H1 (cell line): ENCODE measurements around the gene GOLGA2. TPM values are rescaled to one million over a fixed set of nuclear protein-coding genes. Genes with fewer than 3 reads are reported as not detected.

ENCODE experiments used
- CTCF ChIA-PET: fragments of 300-600 bp; sonication (Branson Sonifier 250); formaldehyde crosslinking; loops from one replicate; lab custom pipeline; 2021; ENCODE audit not compliant: partially characterized antibody; lab: Charles Lee
- POLR2A ChIA-PET: fragments of 300-600 bp; sonication (Branson Sonifier 250); formaldehyde crosslinking; loops from one replicate; lab custom pipeline; 2021; ENCODE audit warnings: inconsistent platforms; ENCODE audit not compliant: partially characterized antibody; lab: Charles Lee
- DNase-seq, 2 experiments: peaks; one replicate each; pipeline versions ENCODE4 v3.0.0 to v3.0.0-alpha.2; 2010 to 2022; ENCODE audit warnings: low spot score in 2 of 2, low read depth in 1 of 2, mixed read lengths in 1 of 2
- FAIRE-seq: peaks from 2 replicates; lab custom pipeline; 2011; peaks lifted over from hg19 to GRCh38; lab: Jason Lieb, UNC
- H2AFZ ChIP-seq: 2 replicates; pipeline ENCODE4 v1.8.1; 2012; ENCODE audit warnings: low read length, inconsistent platforms
- H2AK5ac ChIP-seq: 2 replicates; pipeline ENCODE4 v1.6.1; 2013; ENCODE audit warnings: low read depth, low read length
- H2BK120ac ChIP-seq: replicated peaks from 2 replicates; pipeline ENCODE3; 2013; ENCODE audit warnings: low read depth, low read length, inconsistent platforms
- H2BK12ac ChIP-seq: 2 replicates; pipeline ENCODE4 v1.6.1; 2013; ENCODE audit warnings: low read depth, low read length
- H2BK15ac ChIP-seq: 2 replicates; pipeline ENCODE4 v1.6.1; 2013; ENCODE audit warnings: low read length
- H2BK20ac ChIP-seq: 2 replicates; pipeline ENCODE4 v1.6.1; 2013; ENCODE audit warnings: low read length
- H2BK5ac ChIP-seq: 2 replicates; pipeline ENCODE4 v1.6.1; 2013; ENCODE audit warnings: low read depth, low read length
- H3K14ac ChIP-seq: 2 replicates; pipeline ENCODE4 v1.6.1; 2013; ENCODE audit warnings: inconsistent platforms; ENCODE audit not compliant: insufficient read length
- H3K18ac ChIP-seq: 2 replicates; pipeline ENCODE4 v1.6.1; 2013; ENCODE audit warnings: low read length; ENCODE audit errors: extremely low read depth
- H3K23ac ChIP-seq: 2 replicates; pipeline ENCODE4 v1.6.1; 2013; ENCODE audit warnings: inconsistent platforms; ENCODE audit not compliant: insufficient read length
- H3K23me2 ChIP-seq: 2 replicates; pipeline ENCODE4 v1.6.1; 2013; ENCODE audit warnings: low read depth, low read length
- H3K27ac ChIP-seq: 2 replicates; pipeline ENCODE4 v1.6.1; 2011; ENCODE audit warnings: low read depth, low read length, inconsistent platforms
- H3K27me3 ChIP-seq, 4 experiments: replicated peaks in 1 of 4; 1 replicate in 1 of 4; 2 replicates in 3 of 4; pipeline versions ENCODE4 v1.6.1 to v1.8.1; 2011 to 2013; ENCODE audit warnings: low read length in 3 of 4, mild to moderate bottlenecking in 3 of 4, inconsistent platforms in 2 of 4, mixed read lengths in 2 of 4, moderate library complexity in 1 of 4; ENCODE audit not compliant: control insufficient read depth in 3 of 4, insufficient read depth in 3 of 4; ENCODE audit errors: extremely low read depth in 1 of 4
- H3K36me3 ChIP-seq, 4 experiments: 2 replicates each; pipeline versions ENCODE4 v1.6.1 to v1.8.1; 2011 to 2013; ENCODE audit warnings: mild to moderate bottlenecking in 4 of 4, low read length in 3 of 4, moderate library complexity in 2 of 4, control low read depth in 1 of 4, inconsistent platforms in 1 of 4; ENCODE audit not compliant: insufficient read depth in 4 of 4, control insufficient read depth in 2 of 4
- H3K4ac ChIP-seq: replicated peaks from 2 replicates; pipeline ENCODE3; 2013; ENCODE audit warnings: low read length, low read depth, mixed read lengths, inconsistent platforms; ENCODE audit not compliant: insufficient read length
- H3K4me1 ChIP-seq, 4 experiments: replicated peaks in 1 of 4; 1 replicate in 1 of 4; 2 replicates in 3 of 4; pipeline versions ENCODE4 v1.6.1 to v1.8.1; 2011 to 2013; ENCODE audit warnings: low read length in 3 of 4, inconsistent platforms in 2 of 4, mixed read lengths in 1 of 4; ENCODE audit not compliant: insufficient read depth in 4 of 4, control insufficient read depth in 3 of 4
- H3K4me2 ChIP-seq, 2 experiments: 2 replicates each; pipeline versions ENCODE4 v1.6.1 to v1.8.1; 2011 to 2013; ENCODE audit warnings: low read depth in 2 of 2, low read length in 2 of 2, control low read depth in 1 of 2, inconsistent platforms in 1 of 2, mild to moderate bottlenecking in 1 of 2; ENCODE audit not compliant: insufficient read depth in 1 of 2
- H3K4me3 ChIP-seq, 4 experiments: fragments of 200-600, 300-600 bp in 1 of 4; sonication (generic), shearing (Covaris generic), sonication (Bioruptor Twin) in 1 of 4; 2 replicates each; pipeline versions ENCODE4 v1.5.1 to v1.8.1; 2011 to 2016; ENCODE audit warnings: low read length in 4 of 4, low read depth in 3 of 4, control low read depth in 2 of 4, inconsistent platforms in 2 of 4, mild to moderate bottlenecking in 2 of 4, mixed read lengths in 1 of 4, moderate library complexity in 1 of 4; ENCODE audit not compliant: insufficient read depth in 2 of 4; ENCODE audit errors: extremely low read depth in 1 of 4
- H3K56ac ChIP-seq: replicated peaks from 2 replicates; pipeline ENCODE3; 2013; ENCODE audit warnings: low read depth, mild to moderate bottlenecking, mixed read lengths, low read length, inconsistent platforms; ENCODE audit not compliant: insufficient read length
- H3K79me1 ChIP-seq: 2 replicates; pipeline ENCODE4 v1.6.1; 2013; ENCODE audit warnings: low read depth, low read length, control low read depth
- H3K79me2 ChIP-seq, 2 experiments: 2 replicates each; pipeline versions ENCODE4 v1.6.1 to v1.8.1; 2012 to 2013; ENCODE audit warnings: low read length in 2 of 2, mild to moderate bottlenecking in 2 of 2, inconsistent platforms in 1 of 2; ENCODE audit not compliant: insufficient read depth in 2 of 2, control insufficient read depth in 1 of 2
- H3K9ac ChIP-seq, 4 experiments: replicated peaks in 1 of 4; 1 replicate in 1 of 4; 2 replicates in 3 of 4; pipeline versions ENCODE4 v1.6.1 to v1.8.1; 2011 to 2013; ENCODE audit warnings: low read depth in 3 of 4, low read length in 3 of 4, control low read depth in 2 of 4, mild to moderate bottlenecking in 2 of 4, moderate library complexity in 2 of 4, inconsistent platforms in 1 of 4; ENCODE audit errors: extremely low read depth in 1 of 4
- H3K9me3 ChIP-seq, 2 experiments: 2 replicates each; pipeline versions ENCODE4 v1.6.1 to v1.8.1; 2012 to 2013; ENCODE audit warnings: mild to moderate bottlenecking in 2 of 2, moderate library complexity in 2 of 2, control low read depth in 1 of 2, inconsistent platforms in 1 of 2, low read depth in 1 of 2, low read length in 1 of 2, mixed read lengths in 1 of 2; ENCODE audit not compliant: insufficient read depth in 2 of 2
- H4K20me1 ChIP-seq, 2 experiments: replicated peaks in 1 of 2; 2 replicates each; pipeline versions ENCODE3 to v1.8.1; 2011 to 2013; ENCODE audit warnings: inconsistent platforms in 2 of 2, low read length in 2 of 2, mild to moderate bottlenecking in 1 of 2; ENCODE audit not compliant: insufficient read depth in 2 of 2, control insufficient read depth in 1 of 2
- H4K5ac ChIP-seq: 2 replicates; pipeline ENCODE4 v1.6.1; 2013; ENCODE audit warnings: low read length, low read depth, mixed read lengths, inconsistent platforms; ENCODE audit not compliant: insufficient read length
- H4K8ac ChIP-seq: 2 replicates; pipeline ENCODE4 v1.8.0; 2013; ENCODE audit warnings: mild to moderate bottlenecking, moderate library complexity, low read length, inconsistent platforms; ENCODE audit not compliant: insufficient read depth; ENCODE audit errors: extremely low read depth
- H4K91ac ChIP-seq: replicated peaks from 2 replicates; pipeline ENCODE3; 2013; ENCODE audit warnings: low read length, mixed read lengths, inconsistent platforms; ENCODE audit not compliant: insufficient read length
- MAFK ChIP-seq: IDR thresholded peaks from 2 replicates; pipeline ENCODE4 v1.6.1; 2012; ENCODE audit warnings: low read depth, mild to moderate bottlenecking, improper control_type of control experiment, low read length
- RAD21 ChIP-seq, 2 experiments: IDR thresholded peaks in 1 of 2; conservative IDR thresholded peaks in 1 of 2; 2 replicates each; pipeline ENCODE4 v1.6.1; 2011; ENCODE audit warnings: low read depth in 2 of 2, low read length in 2 of 2, improper control_type of control experiment in 1 of 2, inconsistent platforms in 1 of 2, mild to moderate bottlenecking in 1 of 2, moderate library complexity in 1 of 2
- WGBS, 2 experiments: shearing (Covaris generic) in 1 of 2; methylation state at CpG; one replicate each; pipeline versions ENCODE4 v1.1.6 to v1.1.7; 2013 to 2015; ENCODE audit warnings: low lambda C conversion rate in 2 of 2, mixed read lengths in 2 of 2, inconsistent platforms in 1 of 2, low coverage in 1 of 2, missing lambda C conversion rate in 1 of 2; ENCODE audit not compliant: insufficient replicate concordance in 2 of 2, insufficient coverage in 1 of 2, insufficient read length in 1 of 2; ENCODE audit errors: extremely low coverage in 1 of 2, missing lambda C conversion rate in 1 of 2; 5-methylcytosine and 5-hydroxymethylcytosine counted together
- polyA plus RNA-seq, 7 experiments: library from polyadenylated mRNA; depleted of rRNA in 3 of 7; stranded (reverse) in 5 of 7; unstranded in 2 of 7; fragments of >200 nt in 5 of 7; fragments of 200-250 nt in 2 of 7; gene quantifications; 1 replicate in 5 of 7; 2 replicates in 1 of 7; 4 replicates in 1 of 7; pipeline versions ENCODE4 v1.2.1 to v1.2.3, GENCODE V29; 2011 to 2013; ENCODE audit warnings: missing spikeins in 2 of 7, mixed read lengths in 2 of 7
- total RNA-seq: library from RNA; stranded (reverse); fragmentation: NEBNext Ultra II Directional; extraction: Animal tissue kit (Norgen Biotek cat#: 25700); gene quantifications from 2 replicates; pipeline ENCODE4 v1.2.1, GENCODE V29; 2021

Gene GOLGA2
- total and polyA plus RNA-seq, 2 of the 8 experiments (the other 6 are each of a cell fraction or from before 2014, with no cell fraction given): 13.1 to 43.6 TPM

DNA sequence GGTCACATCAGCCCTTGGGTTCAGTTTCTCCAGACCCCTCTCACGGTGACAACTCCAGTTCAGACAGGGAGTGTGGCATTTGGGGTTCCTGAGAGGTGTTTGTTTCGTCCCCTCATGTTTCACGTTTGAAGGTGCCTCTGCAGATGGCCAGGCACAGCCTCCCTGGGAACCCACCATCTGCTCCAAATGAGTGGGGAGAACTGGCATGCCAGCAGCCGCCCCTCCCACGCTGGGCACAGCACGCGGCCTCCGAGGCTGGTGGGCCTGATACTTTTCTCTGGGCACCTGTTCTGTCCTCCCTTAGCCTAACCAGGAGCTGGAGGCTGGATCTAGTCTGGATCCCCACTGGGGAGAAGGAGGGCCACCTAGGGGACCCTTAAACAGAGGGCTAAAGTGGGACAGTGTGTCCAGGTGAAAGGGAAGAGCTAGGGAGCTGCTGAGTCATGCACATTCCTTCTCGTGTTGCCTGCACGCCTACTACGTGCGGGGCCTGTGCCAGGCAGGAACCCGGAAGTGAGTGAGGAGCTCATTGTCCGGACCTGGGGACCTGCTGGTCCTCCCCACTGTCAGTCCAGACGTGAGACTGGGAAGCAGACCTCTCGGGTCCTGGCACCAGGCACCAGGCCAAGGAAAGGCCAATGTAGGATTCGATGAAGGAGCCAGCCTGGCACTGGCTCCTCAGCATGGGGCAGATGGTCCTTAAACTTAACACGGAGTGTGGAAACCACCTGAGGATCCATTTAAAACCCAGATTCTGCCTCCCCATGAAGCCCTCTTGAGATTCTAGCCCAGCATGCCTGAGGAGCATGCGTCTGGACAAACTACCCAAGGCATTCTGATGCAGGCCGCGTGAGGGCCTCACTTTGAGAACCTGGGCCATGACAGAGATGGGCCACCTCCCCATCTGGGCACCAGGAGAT lies 61.0 kb downstream of the GOLGA2 start:
- ChIA-PET CTCF (interaction anchor here (0.8 to 1.4 kb wide), 2 partner anchors 13 to 31 kb away, joined by 3 to 7 read pairs; no protein-coding TSS in a partner anchor), POLR2A (interaction anchor here (0.8 to 2.7 kb wide), 10 partner anchors 8 to 338 kb away, joined by 3 to 7 read pairs (median 3); partner anchors contain the start of genes DNM1 and SPTAN1)
- peak overlapping the region; percentile 60 for H2BK5ac ChIP-seq
- H3K9ac ChIP-seq: no peak overlapping the region; a peak in 2 of 7 replicates
- H2BK20ac ChIP-seq: no peak overlapping the region
- no peaks in the 10 kb centered on the region for H3K27me3 ChIP-seq
- FAIRE-seq (no peak), DNase-seq (no peak)
- H2BK12ac ChIP-seq: peak overlapping the region; percentile 14; the same call in 1 of the 2 replicates
- H3K79me1 ChIP-seq: no peaks in the 10 kb centered on the region; the same call in none of the 2 replicates
- no peak overlapping the region for H4K5ac ChIP-seq
- H3K4me1 ChIP-seq: peaks cover 0 to 12% (median 5%) of the 10 kb centered on the region in 4 experiments; a peak in 5 of 7 replicates
- no peak overlapping the region for H3K4me3 ChIP-seq
- no peaks in the 10 kb centered on the region for H3K9me3 ChIP-seq
- 87% methylated on average over 21 of the region's 21 CpGs; no CpG with 5 or more reads in 1 of the 2 experiments for WGBS, 2 experiments
- no peak overlapping the region for H3K23ac ChIP-seq
- no peak overlapping the region for H3K27ac ChIP-seq
- H3K56ac ChIP-seq: no peak overlapping the region
- H3K79me2 ChIP-seq: no peaks in the 10 kb centered on the region; a peak in 1 of 4 replicates
- no peak overlapping the region for H3K14ac ChIP-seq
- H3K4me2 ChIP-seq: no peak overlapping the region
- no peak overlapping the region for H4K91ac ChIP-seq
- no peak overlapping the region; the same call in 1 of the 2 replicates for H2BK15ac ChIP-seq
- H3K18ac ChIP-seq: no peak overlapping the region
- no peak for TF ChIP-seq RAD21 (IDR thresholded peaks at IDR 0.05 in 1 of 2, conservative IDR thresholded peaks at IDR 0.05 in 1 of 2; ENCODE audit: low read depth in 2 of 2, low read length in 2 of 2)
- TF ChIP-seq MAFK: peak; percentile 18; the same call in 1 of the 2 replicates
- TF ChIP-seq, all 59 proteins: peak for 1
- Histone ChIP-seq H4K20me1 (peaks cover 1 to 10% of the 10 kb centered on the region in 2 experiments), H2AFZ (no peak overlapping the region), H2BK120ac (no peak overlapping the region), H3K23me2 (0 out of 2 replicates have a peak, but pooled peaks cover 2% of the 10 kb centered on the region), H3K4ac (no peak overlapping the region), H2AK5ac (no peak overlapping the region), H4K8ac (peak overlapping the region; percentile 87), H3K36me3 (peaks cover 0 to 3% (median under 1%) of the 10 kb centered on the region in 4 experiments; a peak in 4 of 8 replicates)
